WTC11 (cell line): ENCODE data around the gene SNRNP35. TPM values are rescaled to one million over a fixed set of nuclear protein-coding genes. Genes with fewer than 3 reads are reported as not detected.

ENCODE experiments used
- ATAC-seq: fragments of 200-7000 bp; cut with Tn5 transposase; 2 replicates; pipeline ENCODE4 v1.10.0; 2021; ENCODE audit warnings: mild to moderate bottlenecking, moderate library complexity
- CTCF ChIA-PET: fragments of 300-600 bp; sonication (Branson Sonifier 250); formaldehyde crosslinking; loops from one replicate; lab custom pipeline; 2021; ENCODE audit warnings: antibody characterized with exemption; lab: Charles Lee
- POLR2A ChIA-PET: fragments of 350-600 bp; sonication (Branson Sonifier 250); formaldehyde crosslinking; loops from one replicate; lab custom pipeline; 2021; ENCODE audit warnings: antibody characterized with exemption; lab: Charles Lee
- DNase-seq: peaks from one replicate; pipeline ENCODE4 v3.0.0; 2021; ENCODE audit warnings: low spot score
- H3K27ac Mint-ChIP-seq: 2 replicates; pipeline ENCODE4 v1.8.0; 2021; ENCODE audit warnings: mixed read lengths
- H3K27me3 Mint-ChIP-seq: 2 replicates; pipeline ENCODE4 v1.8.0; 2021; ENCODE audit warnings: low read depth, mild to moderate bottlenecking, moderate library complexity, mixed read lengths
- H3K36me3 Mint-ChIP-seq: 2 replicates; pipeline ENCODE4 v1.8.0; 2021; ENCODE audit warnings: mixed read lengths
- H3K4me1 Mint-ChIP-seq: 2 replicates; pipeline ENCODE4 v1.8.0; 2022; ENCODE audit warnings: mixed read lengths
- H3K4me3 Mint-ChIP-seq: 2 replicates; pipeline ENCODE4 v1.8.0; 2021; ENCODE audit warnings: mild to moderate bottlenecking, moderate library complexity, mixed read lengths
- H3K9me3 Mint-ChIP-seq: 2 replicates; pipeline ENCODE4 v1.8.0; 2021; ENCODE audit warnings: mixed read lengths
- ATF1 ChIP-seq: sonication (generic); formaldehyde crosslinking; IDR thresholded peaks from 2 replicates; pipeline ENCODE4 v1.8.1; 2023; ENCODE audit warnings: mild to moderate bottlenecking, moderate library complexity, missing genetic modification reagents
- ETV6 ChIP-seq: sonication (generic); formaldehyde crosslinking; IDR thresholded peaks from 2 replicates; pipeline ENCODE4 v1.8.1; 2022; ENCODE audit warnings: mild to moderate bottlenecking, missing genetic modification reagents
- FOXK1 ChIP-seq: sonication (generic); formaldehyde crosslinking; IDR thresholded peaks from 2 replicates; pipeline ENCODE4 v1.8.0; 2022; ENCODE audit warnings: mild to moderate bottlenecking, moderate library complexity, missing genetic modification reagents
- HMGA2 ChIP-seq: fragments of 250-450 bp; sonication (Bioruptor Pico); IDR thresholded peaks from 2 replicates; pipeline ENCODE4 v1.4.0; 2021; ENCODE audit warnings: mild to moderate bottlenecking, moderate library complexity
- JAZF1 ChIP-seq: fragments of 250-450 bp; sonication (Bioruptor Pico); IDR thresholded peaks from 2 replicates; pipeline ENCODE4 v1.9.0; 2021; ENCODE audit warnings: moderate library complexity, mild to moderate bottlenecking, inconsistent platforms
- KAT7 ChIP-seq: sonication (generic); formaldehyde crosslinking; IDR thresholded peaks from 2 replicates; pipeline ENCODE4 v1.8.1; 2023; ENCODE audit warnings: missing genetic modification reagents, mild to moderate bottlenecking, borderline replicate concordance
- RORB ChIP-seq: fragments of 250-450 bp; sonication (Bioruptor Pico); IDR thresholded peaks from 2 replicates; pipeline ENCODE4 v1.9.0; 2021; ENCODE audit warnings: mild to moderate bottlenecking
- TEAD4 ChIP-seq: sonication (generic); formaldehyde crosslinking; IDR thresholded peaks from 2 replicates; pipeline ENCODE4 v1.8.0; 2022; ENCODE audit warnings: mild to moderate bottlenecking, missing genetic modification reagents
- ZNF121 ChIP-seq: sonication (generic); formaldehyde crosslinking; IDR thresholded peaks from 2 replicates; pipeline ENCODE4 v1.8.0; 2023; ENCODE audit warnings: missing genetic modification reagents
- ZNF138 ChIP-seq: sonication (generic); formaldehyde crosslinking; conservative IDR thresholded peaks from 2 replicates; pipeline ENCODE4 v1.8.1; 2022; ENCODE audit warnings: mild to moderate bottlenecking, moderate library complexity, missing genetic modification reagents
- ZNF219 ChIP-seq: sonication (generic); formaldehyde crosslinking; IDR thresholded peaks from 2 replicates; pipeline ENCODE4 v1.8.0; 2023; ENCODE audit warnings: missing genetic modification reagents, mild to moderate bottlenecking, borderline replicate concordance
- ZNF263 ChIP-seq: sonication (generic); formaldehyde crosslinking; IDR thresholded peaks from 2 replicates; pipeline ENCODE4 v1.8.1; 2022; ENCODE audit warnings: low read depth, mild to moderate bottlenecking, moderate library complexity, missing genetic modification reagents
- total RNA-seq: library from RNA; stranded (reverse); gene quantifications from 3 replicates; pipeline ENCODE4 v1.2.3, GENCODE V29; 2021
- TF ChIP-seq, protein P1 (sequence below): fragments of 250-450 bp; sonication (Bioruptor Pico); IDR thresholded peaks from 2 replicates; pipeline ENCODE4 v1.9.0; 2021; ENCODE audit warnings: mild to moderate bottlenecking, borderline replicate concordance
- TF ChIP-seq, protein P2 (sequence below): fragments of 250-450 bp; sonication (Bioruptor Pico); IDR thresholded peaks from 2 replicates; pipeline ENCODE4 v1.9.0; 2021; ENCODE audit warnings: mild to moderate bottlenecking
- TF ChIP-seq, protein P3 (sequence below): sonication (generic); formaldehyde crosslinking; conservative IDR thresholded peaks from 2 replicates; pipeline ENCODE4 v1.8.1; 2022; ENCODE audit warnings: mild to moderate bottlenecking, missing genetic modification reagents
- TF ChIP-seq, protein P4 (sequence below): sonication (generic); formaldehyde crosslinking; conservative IDR thresholded peaks from 2 replicates; pipeline ENCODE4 v1.8.1; 2023; ENCODE audit warnings: mild to moderate bottlenecking, low read depth, missing genetic modification reagents, moderate library complexity
- TF ChIP-seq, protein P5 (sequence below): sonication (generic); formaldehyde crosslinking; IDR thresholded peaks from 2 replicates; pipeline ENCODE4 v1.8.0; 2022; ENCODE audit warnings: mild to moderate bottlenecking, missing genetic modification reagents
- TF ChIP-seq, protein P6 (sequence below): sonication (generic); formaldehyde crosslinking; IDR thresholded peaks from 2 replicates; pipeline ENCODE4 v1.8.1; 2023; ENCODE audit warnings: mild to moderate bottlenecking, missing genetic modification reagents, moderate library complexity
- TF ChIP-seq, protein P7 (sequence below): sonication (generic); formaldehyde crosslinking; IDR thresholded peaks from 2 replicates; pipeline ENCODE4 v1.8.1; 2023; ENCODE audit warnings: mild to moderate bottlenecking, missing genetic modification reagents, moderate library complexity

SNRNP35 gene
- total RNA-seq, 1 experiment from 2014 or later, result 20.0 TPM

DNA sequence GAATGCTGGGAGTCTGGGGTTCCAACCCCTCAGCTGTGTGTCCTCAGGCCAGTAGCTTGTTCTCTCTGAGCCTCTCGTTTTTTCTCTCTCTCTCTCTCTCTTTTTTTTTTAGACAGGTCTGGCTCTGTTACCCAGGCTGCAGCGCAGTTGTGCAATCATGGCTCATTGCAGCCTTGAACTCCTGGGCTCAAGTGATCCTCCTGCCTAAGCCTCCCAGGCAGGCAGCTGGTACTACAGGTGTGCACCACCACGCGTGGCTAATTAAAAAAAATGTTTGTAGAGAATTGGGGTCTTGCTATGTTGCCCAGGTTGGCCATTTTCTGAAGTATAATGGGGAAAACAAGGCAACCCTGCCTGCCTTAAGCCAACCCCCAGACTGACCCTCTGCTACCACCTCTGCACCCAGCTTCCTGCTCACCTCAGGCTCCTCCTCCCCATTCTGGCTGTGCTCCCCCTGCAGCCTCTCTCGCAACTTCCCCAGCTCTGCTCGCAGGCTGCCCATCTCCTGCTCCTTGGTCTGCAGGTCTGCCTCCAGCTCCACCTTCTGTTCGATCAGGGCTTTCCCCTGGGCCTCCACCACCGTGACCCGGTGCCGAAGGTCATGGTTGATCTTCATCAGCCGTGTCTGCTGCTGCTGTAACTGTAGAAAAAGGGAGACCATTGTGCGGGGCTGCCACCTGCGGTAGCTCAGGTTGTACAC is 40.3 kb downstream of the SNRNP35 start:
- Mint-ChIP-seq H3K4me1 (no peaks in the 10 kb centered on the region; the same call in 1 of the 2 replicates), H3K27ac (no peak overlapping the region)
- ATAC-seq, result peak; percentile 68
- CTCF ChIA-PET, result no interaction called here
- TF ChIP-seq ATF1 (CRISPR knock-in tag) (no peak), ZNF263 (peak; percentile 54; the same call in 1 of the 2 replicates), JAZF1 (no peak), ZNF219 (no peak), ZNF121 (CRISPR knock-in tag) (peak; percentile 71)
- TF ChIP-seq, protein P1, sequence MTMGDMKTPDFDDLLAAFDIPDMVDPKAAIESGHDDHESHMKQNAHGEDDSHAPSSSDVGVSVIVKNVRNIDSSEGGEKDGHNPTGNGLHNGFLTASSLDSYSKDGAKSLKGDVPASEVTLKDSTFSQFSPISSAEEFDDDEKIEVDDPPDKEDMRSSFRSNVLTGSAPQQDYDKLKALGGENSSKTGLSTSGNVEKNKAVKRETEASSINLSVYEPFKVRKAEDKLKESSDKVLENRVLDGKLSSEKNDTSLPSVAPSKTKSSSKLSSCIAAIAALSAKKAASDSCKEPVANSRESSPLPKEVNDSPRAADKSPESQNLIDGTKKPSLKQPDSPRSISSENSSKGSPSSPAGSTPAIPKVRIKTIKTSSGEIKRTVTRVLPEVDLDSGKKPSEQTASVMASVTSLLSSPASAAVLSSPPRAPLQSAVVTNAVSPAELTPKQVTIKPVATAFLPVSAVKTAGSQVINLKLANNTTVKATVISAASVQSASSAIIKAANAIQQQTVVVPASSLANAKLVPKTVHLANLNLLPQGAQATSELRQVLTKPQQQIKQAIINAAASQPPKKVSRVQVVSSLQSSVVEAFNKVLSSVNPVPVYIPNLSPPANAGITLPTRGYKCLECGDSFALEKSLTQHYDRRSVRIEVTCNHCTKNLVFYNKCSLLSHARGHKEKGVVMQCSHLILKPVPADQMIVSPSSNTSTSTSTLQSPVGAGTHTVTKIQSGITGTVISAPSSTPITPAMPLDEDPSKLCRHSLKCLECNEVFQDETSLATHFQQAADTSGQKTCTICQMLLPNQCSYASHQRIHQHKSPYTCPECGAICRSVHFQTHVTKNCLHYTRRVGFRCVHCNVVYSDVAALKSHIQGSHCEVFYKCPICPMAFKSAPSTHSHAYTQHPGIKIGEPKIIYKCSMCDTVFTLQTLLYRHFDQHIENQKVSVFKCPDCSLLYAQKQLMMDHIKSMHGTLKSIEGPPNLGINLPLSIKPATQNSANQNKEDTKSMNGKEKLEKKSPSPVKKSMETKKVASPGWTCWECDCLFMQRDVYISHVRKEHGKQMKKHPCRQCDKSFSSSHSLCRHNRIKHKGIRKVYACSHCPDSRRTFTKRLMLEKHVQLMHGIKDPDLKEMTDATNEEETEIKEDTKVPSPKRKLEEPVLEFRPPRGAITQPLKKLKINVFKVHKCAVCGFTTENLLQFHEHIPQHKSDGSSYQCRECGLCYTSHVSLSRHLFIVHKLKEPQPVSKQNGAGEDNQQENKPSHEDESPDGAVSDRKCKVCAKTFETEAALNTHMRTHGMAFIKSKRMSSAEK (CRISPR knock-in tag), result no peak
- TF ChIP-seq, protein P2, sequence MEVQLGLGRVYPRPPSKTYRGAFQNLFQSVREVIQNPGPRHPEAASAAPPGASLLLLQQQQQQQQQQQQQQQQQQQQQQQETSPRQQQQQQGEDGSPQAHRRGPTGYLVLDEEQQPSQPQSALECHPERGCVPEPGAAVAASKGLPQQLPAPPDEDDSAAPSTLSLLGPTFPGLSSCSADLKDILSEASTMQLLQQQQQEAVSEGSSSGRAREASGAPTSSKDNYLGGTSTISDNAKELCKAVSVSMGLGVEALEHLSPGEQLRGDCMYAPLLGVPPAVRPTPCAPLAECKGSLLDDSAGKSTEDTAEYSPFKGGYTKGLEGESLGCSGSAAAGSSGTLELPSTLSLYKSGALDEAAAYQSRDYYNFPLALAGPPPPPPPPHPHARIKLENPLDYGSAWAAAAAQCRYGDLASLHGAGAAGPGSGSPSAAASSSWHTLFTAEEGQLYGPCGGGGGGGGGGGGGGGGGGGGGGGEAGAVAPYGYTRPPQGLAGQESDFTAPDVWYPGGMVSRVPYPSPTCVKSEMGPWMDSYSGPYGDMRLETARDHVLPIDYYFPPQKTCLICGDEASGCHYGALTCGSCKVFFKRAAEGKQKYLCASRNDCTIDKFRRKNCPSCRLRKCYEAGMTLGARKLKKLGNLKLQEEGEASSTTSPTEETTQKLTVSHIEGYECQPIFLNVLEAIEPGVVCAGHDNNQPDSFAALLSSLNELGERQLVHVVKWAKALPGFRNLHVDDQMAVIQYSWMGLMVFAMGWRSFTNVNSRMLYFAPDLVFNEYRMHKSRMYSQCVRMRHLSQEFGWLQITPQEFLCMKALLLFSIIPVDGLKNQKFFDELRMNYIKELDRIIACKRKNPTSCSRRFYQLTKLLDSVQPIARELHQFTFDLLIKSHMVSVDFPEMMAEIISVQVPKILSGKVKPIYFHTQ (CRISPR knock-in tag), result no peak
- TF ChIP-seq, protein P3, sequence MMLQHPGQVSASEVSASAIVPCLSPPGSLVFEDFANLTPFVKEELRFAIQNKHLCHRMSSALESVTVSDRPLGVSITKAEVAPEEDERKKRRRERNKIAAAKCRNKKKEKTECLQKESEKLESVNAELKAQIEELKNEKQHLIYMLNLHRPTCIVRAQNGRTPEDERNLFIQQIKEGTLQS (CRISPR knock-in tag), result no peak
- TF ChIP-seq, all 79 proteins: peak for 2
- no peaks in the 10 kb centered on the region for H3K9me3 Mint-ChIP-seq
- no peak overlapping the region for H3K4me3 Mint-ChIP-seq
- POLR2A ChIA-PET, result interaction anchor here (0.5 kb wide), 1 partner anchor 85 kb away, joined by 3 read pairs; no protein-coding TSS in a partner anchor
- peaks cover 4% of the 10 kb centered on the region; the same call in 1 of the 2 replicates for H3K36me3 Mint-ChIP-seq
- no peaks in the 10 kb centered on the region for H3K27me3 Mint-ChIP-seq
- DNase-seq, result no peak

DNA sequence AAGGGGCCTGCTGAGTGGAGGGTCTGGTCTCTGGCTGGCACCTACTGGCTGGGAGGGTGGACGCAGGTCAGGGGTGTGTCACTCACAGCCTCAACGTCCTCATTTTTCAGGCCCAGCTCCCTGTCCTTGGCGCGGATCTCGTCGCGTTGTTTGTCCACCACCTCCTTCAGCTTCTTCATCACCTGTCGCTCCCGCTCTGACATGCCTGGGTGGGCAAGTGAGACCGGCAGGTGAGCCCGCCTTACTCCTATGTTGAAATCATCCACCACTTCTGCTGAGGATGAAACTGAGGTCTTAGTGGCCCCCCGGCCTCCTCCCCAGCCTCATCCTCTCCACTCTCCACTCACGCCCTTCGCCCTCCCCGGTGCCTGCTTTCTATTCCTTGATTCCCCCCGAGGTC is 41.4 kb downstream of the SNRNP35 start:
- TF ChIP-seq, protein P4, sequence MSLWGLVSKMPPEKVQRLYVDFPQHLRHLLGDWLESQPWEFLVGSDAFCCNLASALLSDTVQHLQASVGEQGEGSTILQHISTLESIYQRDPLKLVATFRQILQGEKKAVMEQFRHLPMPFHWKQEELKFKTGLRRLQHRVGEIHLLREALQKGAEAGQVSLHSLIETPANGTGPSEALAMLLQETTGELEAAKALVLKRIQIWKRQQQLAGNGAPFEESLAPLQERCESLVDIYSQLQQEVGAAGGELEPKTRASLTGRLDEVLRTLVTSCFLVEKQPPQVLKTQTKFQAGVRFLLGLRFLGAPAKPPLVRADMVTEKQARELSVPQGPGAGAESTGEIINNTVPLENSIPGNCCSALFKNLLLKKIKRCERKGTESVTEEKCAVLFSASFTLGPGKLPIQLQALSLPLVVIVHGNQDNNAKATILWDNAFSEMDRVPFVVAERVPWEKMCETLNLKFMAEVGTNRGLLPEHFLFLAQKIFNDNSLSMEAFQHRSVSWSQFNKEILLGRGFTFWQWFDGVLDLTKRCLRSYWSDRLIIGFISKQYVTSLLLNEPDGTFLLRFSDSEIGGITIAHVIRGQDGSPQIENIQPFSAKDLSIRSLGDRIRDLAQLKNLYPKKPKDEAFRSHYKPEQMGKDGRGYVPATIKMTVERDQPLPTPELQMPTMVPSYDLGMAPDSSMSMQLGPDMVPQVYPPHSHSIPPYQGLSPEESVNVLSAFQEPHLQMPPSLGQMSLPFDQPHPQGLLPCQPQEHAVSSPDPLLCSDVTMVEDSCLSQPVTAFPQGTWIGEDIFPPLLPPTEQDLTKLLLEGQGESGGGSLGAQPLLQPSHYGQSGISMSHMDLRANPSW, result no peak
- TF ChIP-seq, protein P5, sequence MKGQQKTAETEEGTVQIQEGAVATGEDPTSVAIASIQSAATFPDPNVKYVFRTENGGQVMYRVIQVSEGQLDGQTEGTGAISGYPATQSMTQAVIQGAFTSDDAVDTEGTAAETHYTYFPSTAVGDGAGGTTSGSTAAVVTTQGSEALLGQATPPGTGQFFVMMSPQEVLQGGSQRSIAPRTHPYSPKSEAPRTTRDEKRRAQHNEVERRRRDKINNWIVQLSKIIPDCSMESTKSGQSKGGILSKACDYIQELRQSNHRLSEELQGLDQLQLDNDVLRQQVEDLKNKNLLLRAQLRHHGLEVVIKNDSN, result no peak
- no peak for TF ChIP-seq HMGA2 (CRISPR knock-in tag)
- TF ChIP-seq RORB (CRISPR knock-in tag), result no peak
- TF ChIP-seq FOXK1 (CRISPR knock-in tag), result no peak
- no peak for TF ChIP-seq KAT7 (CRISPR knock-in tag)
- no peak for TF ChIP-seq ETV6 (CRISPR knock-in tag)
- TF ChIP-seq ZNF138, result no peak
- TF ChIP-seq, protein P6, sequence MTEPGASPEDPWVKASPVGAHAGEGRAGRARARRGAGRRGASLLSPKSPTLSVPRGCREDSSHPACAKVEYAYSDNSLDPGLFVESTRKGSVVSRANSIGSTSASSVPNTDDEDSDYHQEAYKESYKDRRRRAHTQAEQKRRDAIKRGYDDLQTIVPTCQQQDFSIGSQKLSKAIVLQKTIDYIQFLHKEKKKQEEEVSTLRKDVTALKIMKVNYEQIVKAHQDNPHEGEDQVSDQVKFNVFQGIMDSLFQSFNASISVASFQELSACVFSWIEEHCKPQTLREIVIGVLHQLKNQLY, result no peak
- TF ChIP-seq, protein P7, sequence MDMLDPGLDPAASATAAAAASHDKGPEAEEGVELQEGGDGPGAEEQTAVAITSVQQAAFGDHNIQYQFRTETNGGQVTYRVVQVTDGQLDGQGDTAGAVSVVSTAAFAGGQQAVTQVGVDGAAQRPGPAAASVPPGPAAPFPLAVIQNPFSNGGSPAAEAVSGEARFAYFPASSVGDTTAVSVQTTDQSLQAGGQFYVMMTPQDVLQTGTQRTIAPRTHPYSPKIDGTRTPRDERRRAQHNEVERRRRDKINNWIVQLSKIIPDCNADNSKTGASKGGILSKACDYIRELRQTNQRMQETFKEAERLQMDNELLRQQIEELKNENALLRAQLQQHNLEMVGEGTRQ, result no peak
- TF ChIP-seq TEAD4 (CRISPR knock-in tag), result no peak
- no peak for DNase-seq
- Mint-ChIP-seq H3K9me3 (no peaks in the 10 kb centered on the region), H3K36me3 (peaks cover 4% of the 10 kb centered on the region; the same call in 1 of the 2 replicates), H3K27me3 (no peaks in the 10 kb centered on the region), H3K4me1 (no peaks in the 10 kb centered on the region), H3K4me3 (no peak overlapping the region), H3K27ac (no peak overlapping the region; the same call in 1 of the 2 replicates)
- CTCF ChIA-PET, result no interaction called here
- POLR2A ChIA-PET, result no interaction called here
- no peak for ATAC-seq
